ENCODE results near the gene AKAP6. TPM values are rescaled to one million over a fixed set of nuclear protein-coding genes. Genes with fewer than 3 reads are reported as not detected.

Gene AKAP6
- total RNA-seq, 1 donor from 2014 or later: 7.7 TPM

- TF ChIP-seq CTCF (IDR thresholded peaks at IDR 0.05): no peak
- no peaks in the 10 kb centered on the region for H3K4me1 ChIP-seq
- intact Hi-C loops (cut with DNase I): no loop called here
- no peaks in the 10 kb centered on the region for H3K27me3 ChIP-seq
- H3K36me3 ChIP-seq: no peaks in the 10 kb centered on the region
- no peak overlapping the region for H3K4me3 ChIP-seq
- DNase-seq (no peak), ATAC-seq (no peak)
- H3K27ac ChIP-seq: no peak overlapping the region
- H3K9me3 ChIP-seq: no peaks in the 10 kb centered on the region
Measured at GRCh38 chr14:32512348-32512747, 183.2 kb downstream of the AKAP6 start.

DNA sequence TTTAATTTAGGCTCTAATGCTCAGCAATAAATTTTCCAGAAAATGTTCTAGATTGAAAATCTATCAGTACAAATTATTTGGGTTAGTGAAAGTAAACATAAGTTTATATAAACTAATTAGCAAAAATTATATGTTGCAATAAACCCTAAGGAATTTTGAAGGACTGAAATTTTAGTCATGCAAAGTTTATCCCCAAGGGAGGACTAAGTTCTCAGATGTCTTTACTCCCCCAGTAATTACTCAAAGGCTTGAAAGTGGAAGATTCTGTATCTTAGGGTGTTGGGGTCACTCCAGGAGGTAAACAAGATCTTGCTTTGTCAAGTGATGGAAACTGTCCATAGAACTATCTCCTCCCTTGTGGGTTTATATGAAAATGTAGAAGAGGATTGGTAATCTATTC is 183.7 kb downstream of the AKAP6 start:
- H3K4me1 ChIP-seq: no peaks in the 10 kb centered on the region
- DNase-seq (no peak), ATAC-seq (no peak)
- no peak for TF ChIP-seq CTCF (IDR thresholded peaks at IDR 0.05)
- no peak overlapping the region for H3K27ac ChIP-seq
- no peak overlapping the region for H3K4me3 ChIP-seq
- H3K9me3 ChIP-seq: no peaks in the 10 kb centered on the region
- H3K27me3 ChIP-seq: no peaks in the 10 kb centered on the region
- intact Hi-C loops (cut with DNase I): no loop called here
- H3K36me3 ChIP-seq: no peaks in the 10 kb centered on the region

- intact Hi-C loops (cut with DNase I): no loop called here
- DNase-seq: no peak
- H3K27ac ChIP-seq: no peak overlapping the region
- no peaks in the 10 kb centered on the region for H3K4me1 ChIP-seq
- no peaks in the 10 kb centered on the region for H3K9me3 ChIP-seq
- no peaks in the 10 kb centered on the region for H3K27me3 ChIP-seq
- H3K4me3 ChIP-seq: no peak overlapping the region
- ATAC-seq: no peak
- peak; percentile 47 for TF ChIP-seq CTCF (IDR thresholded peaks at IDR 0.05)
- no peaks in the 10 kb centered on the region for H3K36me3 ChIP-seq
Measured at GRCh38 chr14:32513571-32514009, 184.5 kb downstream of the AKAP6 start.

- Histone ChIP-seq H3K4me3 (no peak overlapping the region), H3K27me3 (no peaks in the 10 kb centered on the region), H3K4me1 (no peaks in the 10 kb centered on the region), H3K9me3 (no peaks in the 10 kb centered on the region), H3K36me3 (no peaks in the 10 kb centered on the region), H3K27ac (no peak overlapping the region)
- no peak for DNase-seq
- ATAC-seq: no peak
- no peak for TF ChIP-seq CTCF (IDR thresholded peaks at IDR 0.05)
- intact Hi-C loops (cut with DNase I): no loop called here
Measured at GRCh38 chr14:32514236-32514635, 185.1 kb downstream of the AKAP6 start.

GRCh38 chr14:32514681-32515080 is 185.6 kb downstream of the AKAP6 start:
- DNase-seq: no peak
- Histone ChIP-seq H3K27me3 (no peaks in the 10 kb centered on the region), H3K4me1 (no peaks in the 10 kb centered on the region), H3K9me3 (no peaks in the 10 kb centered on the region), H3K36me3 (no peaks in the 10 kb centered on the region), H3K4me3 (no peak overlapping the region), H3K27ac (no peak overlapping the region)
- TF ChIP-seq CTCF (IDR thresholded peaks at IDR 0.05): no peak
- no peak for ATAC-seq
- intact Hi-C loops (cut with DNase I): no loop called here
